ENCODE measurements around the gene NFIX. TPM values are rescaled to one million over a fixed set of nuclear protein-coding genes. Genes with fewer than 3 reads are reported as not detected.
A peak's percentile ranks its signal among the peaks of the same experiment; 100 is the strongest.

The NFIX gene
- total RNA-seq, 4 donors from 2014 or later = 39.8 to 55.8 (median 48.2) TPM

GRCh38 chr19:13018035-13018914 is 23.0 kb downstream of the NFIX start:
- 57 to 63% methylated on average over 19 to 21 of the region's 21 CpGs for WGBS, 2 donors
- Histone ChIP-seq H3K36me3 (no peaks in the 10 kb centered on the region), H3K4me1 (peaks cover 0 to 94% (median 46%) of the 10 kb centered on the region in 4 donors), H3K9me3 (no peaks in the 10 kb centered on the region), H3K27me3 (no peaks in the 10 kb centered on the region), H3K4me3 (no peak overlapping the region), H3K27ac (peak overlapping the region; percentile 9 to 92 (median 70))
- TF ChIP-seq EP300 (IDR thresholded peaks at IDR 0.05) = peak in 1 of 2 donors; percentile 6
- TF ChIP-seq POLR2A (IDR thresholded peaks at IDR 0.05) = no peak
- TF ChIP-seq CTCF (IDR thresholded peaks at IDR 0.05) = no peak
- DNase-seq (ENCODE audit: low spot score in 2 of 2) = peak in 1 of 2 donors; percentile 64

- H3K27me3 ChIP-seq = no peaks in the 10 kb centered on the region
- H3K27ac ChIP-seq = peak overlapping the region in 3 of 4 donors; percentile 56 to 92 (median 83)
- H3K9me3 ChIP-seq = no peaks in the 10 kb centered on the region
- peaks cover 0 to 92% (median 44%) of the 10 kb centered on the region in 4 donors for H3K4me1 ChIP-seq
- no peak overlapping the region for H3K4me3 ChIP-seq
- TF ChIP-seq POLR2A (IDR thresholded peaks at IDR 0.05) (no peak), EP300 (IDR thresholded peaks at IDR 0.05) (no peak), CTCF (IDR thresholded peaks at IDR 0.05) (no peak)
- H3K36me3 ChIP-seq = no peaks in the 10 kb centered on the region
- no peak for DNase-seq (ENCODE audit: low spot score in 2 of 2)
- WGBS, 2 donors = 76 to 85% methylated on average over 4 of the region's 4 CpGs
These were observed 24.1 kb downstream of the NFIX start for GRCh38 chr19:13019332-13019731.

GRCh38 chr19:13020002-13020414 is 24.7 kb downstream of the NFIX start:
- 76 to 81% methylated on average over 7 of the region's 7 CpGs for WGBS, 2 donors
- Histone ChIP-seq H3K27me3 (no peaks in the 10 kb centered on the region), H3K27ac (peak overlapping the region in 3 of 4 donors; percentile 10 to 92 (median 83)), H3K4me1 (peaks cover 0 to 92% (median 45%) of the 10 kb centered on the region in 4 donors), H3K4me3 (no peak overlapping the region), H3K36me3 (no peaks in the 10 kb centered on the region), H3K9me3 (no peaks in the 10 kb centered on the region)
- no peak for DNase-seq (ENCODE audit: low spot score in 2 of 2)
- TF ChIP-seq CTCF (IDR thresholded peaks at IDR 0.05) (no peak), POLR2A (IDR thresholded peaks at IDR 0.05) (no peak), EP300 (IDR thresholded peaks at IDR 0.05) (no peak)

GRCh38 chr19:13022111-13022858 is 27.0 kb downstream of the NFIX start:
- 9 to 10% methylated on average over 22 of the region's 22 CpGs for WGBS, 2 donors
- Histone ChIP-seq H3K4me3 (peak overlapping the region; percentile 24 to 49 (median 36)), H3K4me1 (peaks cover 0 to 92% (median 53%) of the 10 kb centered on the region in 4 donors), H3K36me3 (peaks cover 0 to 4% (median 0%) of the 10 kb centered on the region in 3 donors), H3K9me3 (no peaks in the 10 kb centered on the region), H3K27ac (peak overlapping the region; percentile 75 to 95 (median 88)), H3K27me3 (no peaks in the 10 kb centered on the region)
- TF ChIP-seq POLR2A (IDR thresholded peaks at IDR 0.05) (no peak), EP300 (IDR thresholded peaks at IDR 0.05) (no peak), CTCF (IDR thresholded peaks at IDR 0.05) (no peak)
- no peak for DNase-seq (ENCODE audit: low spot score in 2 of 2)

Measured in tibial nerve (tissue), 4 donors.